ENCODE measurements around the gene SCNM1. TPM values are rescaled to one million over a fixed set of nuclear protein-coding genes. Genes with fewer than 3 reads are reported as not detected.

Gene SCNM1
- total RNA-seq, 4 donors from 2014 or later = 18.7 to 32.0 (median 25.6) TPM

GRCh38 chr1:151166505-151166956 is 587 bp downstream of the SCNM1 start:
- 0% methylated on average over 4 to 10 of the region's 15 CpGs for WGBS, 2 donors (ENCODE audit: low coverage in 1 of 2)
- Histone ChIP-seq H3K4me1 (peaks cover 4 to 52% (median 22%) of the 10 kb centered on the region in 3 donors), H3K9me3 (no peaks in the 10 kb centered on the region), H3K27ac (peak overlapping the region; percentile 76 to 96 (median 90)), H3K27me3 (no peaks in the 10 kb centered on the region), H3K36me3 (peaks cover 0 to 39% of the 10 kb centered on the region in 2 donors), H3K4me3 (peak overlapping the region; percentile 70 to 96)
- no peak for ATAC-seq
- TF ChIP-seq POLR2AphosphoS5 (IDR thresholded peaks at IDR 0.05) = no peak
- no peak for TF ChIP-seq POLR2A (IDR thresholded peaks at IDR 0.05)
- no peak for TF ChIP-seq CTCF (IDR thresholded peaks at IDR 0.05)
- TF ChIP-seq EP300 (IDR thresholded peaks at IDR 0.05) = no peak

GRCh38 chr1:151167116-151167515 is 1.2 kb downstream of the SCNM1 start:
- H3K27me3 ChIP-seq = no peaks in the 10 kb centered on the region
- H3K36me3 ChIP-seq = peaks cover 0 to 36% of the 10 kb centered on the region in 2 donors
- H3K4me1 ChIP-seq = peaks cover 4 to 50% (median 22%) of the 10 kb centered on the region in 3 donors
- TF ChIP-seq CTCF (IDR thresholded peaks at IDR 0.05) (no peak), POLR2AphosphoS5 (IDR thresholded peaks at IDR 0.05) (no peak), POLR2A (IDR thresholded peaks at IDR 0.05) (no peak), EP300 (IDR thresholded peaks at IDR 0.05) (no peak)
- 79% methylated on average over 5 of the region's 6 CpGs; no CpG with 5 or more reads in 1 of the 2 donors for WGBS, 2 donors (ENCODE audit: low coverage in 1 of 2)
- peak overlapping the region in 1 of 2 donors; percentile 70 for H3K4me3 ChIP-seq
- H3K27ac ChIP-seq = peak overlapping the region in 2 of 4 donors; percentile 90
- no peak for ATAC-seq
- no peaks in the 10 kb centered on the region for H3K9me3 ChIP-seq

GRCh38 chr1:151171190-151171589 is 5.2 kb downstream of the SCNM1 start:
- ATAC-seq = no peak
- no peak overlapping the region for H3K27ac ChIP-seq
- WGBS, 2 donors (ENCODE audit: low coverage in 1 of 2) = 87 to 88% methylated on average over 3 to 5 of the region's 5 CpGs
- no peak for TF ChIP-seq POLR2A (IDR thresholded peaks at IDR 0.05)
- no peak for TF ChIP-seq EP300 (IDR thresholded peaks at IDR 0.05)
- TF ChIP-seq POLR2AphosphoS5 (IDR thresholded peaks at IDR 0.05) = no peak
- TF ChIP-seq CTCF (IDR thresholded peaks at IDR 0.05) = no peak
- no peaks in the 10 kb centered on the region for H3K9me3 ChIP-seq
- H3K4me3 ChIP-seq = no peak overlapping the region
- H3K4me1 ChIP-seq = peaks cover 4 to 45% (median 19%) of the 10 kb centered on the region in 3 donors
- H3K27me3 ChIP-seq = no peaks in the 10 kb centered on the region
- H3K36me3 ChIP-seq = peaks cover 0 to 71% of the 10 kb centered on the region in 2 donors

GRCh38 chr1:151175041-151175741 is 9.2 kb downstream of the SCNM1 start:
- Histone ChIP-seq H3K4me3 (no peak overlapping the region), H3K9me3 (no peaks in the 10 kb centered on the region), H3K4me1 (peaks cover 0 to 30% (median 10%) of the 10 kb centered on the region in 3 donors), H3K36me3 (peaks cover 0 to 79% of the 10 kb centered on the region in 2 donors), H3K27ac (peak overlapping the region; percentile 49 to 79 (median 66)), H3K27me3 (no peaks in the 10 kb centered on the region)
- peak; percentile 43 for ATAC-seq
- WGBS, 2 donors (ENCODE audit: low coverage in 1 of 2) = 49 to 55% methylated on average over 3 to 5 of the region's 6 CpGs
- TF ChIP-seq POLR2AphosphoS5 (IDR thresholded peaks at IDR 0.05) = peak; percentile 15
- no peak for TF ChIP-seq POLR2A (IDR thresholded peaks at IDR 0.05)

GRCh38 chr1:151175863-151176262 is 9.9 kb downstream of the SCNM1 start, which contains the start of gene TMOD4:
Gene TMOD4, minus strand, starts transcription at chr1:151175981. Its CDS starts 1,106 bp downstream, at chr1:151174875.
- H3K9me3 ChIP-seq = no peaks in the 10 kb centered on the region
- H3K4me3 ChIP-seq = no peak within 1 kb of the TSS
- 33 to 55% methylated on average over 2 to 3 of the region's 4 CpGs for WGBS, 2 donors (ENCODE audit: low coverage in 1 of 2)
- TF ChIP-seq EP300 (IDR thresholded peaks at IDR 0.05) = no peak
- peak in 3 of 4 experiments; percentile 51 to 53 (median 52) for TF ChIP-seq CTCF (IDR thresholded peaks at IDR 0.05)
- TF ChIP-seq POLR2AphosphoS5 (IDR thresholded peaks at IDR 0.05) = no peak
- TF ChIP-seq POLR2A (IDR thresholded peaks at IDR 0.05) = no peak
- H3K27ac ChIP-seq = peak within 1 kb of the TSS; percentile 49 to 79 (median 66)
- peak; percentile 63 for ATAC-seq
- peaks cover 0 to 30% (median 10%) of the 10 kb centered on the region in 3 donors for H3K4me1 ChIP-seq
- H3K27me3 ChIP-seq = no peaks in the 10 kb centered on the region
- peaks cover 0 to 86% of the 10 kb centered on the region in 2 donors for H3K36me3 ChIP-seq

Data from gastroesophageal sphincter (tissue), 4 donors.